Measurements from ENCODE around the gene RPS6KL1. TPM values are rescaled to one million over a fixed set of nuclear protein-coding genes. Genes with fewer than 3 reads are reported as not detected.
"Not testable (repeated sequence)": the region's sequence is repeated elsewhere in the genome, so short reads cannot be mapped to it uniquely, and the experiment has no call there.

RPS6KL1 gene
- total and polyA plus RNA-seq, 8 donors: 0.62 to 6.7 (median 1.2) TPM

DNA sequence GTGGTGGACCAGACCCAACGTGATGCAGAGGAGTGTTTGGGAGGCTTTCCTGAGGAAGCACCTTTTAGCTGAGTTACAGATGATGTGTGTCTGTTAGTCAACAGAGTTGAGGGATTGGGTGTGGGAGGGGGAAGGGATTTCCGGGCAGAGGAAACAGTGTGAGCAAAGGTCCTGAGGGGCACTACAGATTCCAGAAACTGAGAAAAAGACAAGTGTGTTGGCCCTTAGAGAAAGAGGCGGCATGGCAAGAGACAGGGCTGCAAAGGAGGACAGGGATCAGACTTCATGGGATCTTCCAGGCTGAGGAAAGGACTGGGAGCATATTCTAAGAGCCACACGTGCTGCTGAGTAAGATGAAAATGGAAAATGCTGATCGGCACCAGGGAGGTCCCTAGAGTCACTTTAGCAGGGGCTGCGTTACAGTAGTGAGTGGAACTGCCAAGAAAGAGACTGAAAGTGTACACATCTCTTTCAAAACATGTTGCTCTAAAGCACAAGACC lies 9.4 kb upstream of the RPS6KL1 start:
- no peaks in the 10 kb centered on the region for H3K9me3 ChIP-seq
- H3K4me1 ChIP-seq: peaks cover 5 to 28% of the 10 kb centered on the region in 2 donors
- H3K27ac ChIP-seq: peak overlapping the region in 1 of 2 donors; percentile 9
- H3K27me3 ChIP-seq: no peaks in the 10 kb centered on the region
- TF ChIP-seq, protein P1, sequence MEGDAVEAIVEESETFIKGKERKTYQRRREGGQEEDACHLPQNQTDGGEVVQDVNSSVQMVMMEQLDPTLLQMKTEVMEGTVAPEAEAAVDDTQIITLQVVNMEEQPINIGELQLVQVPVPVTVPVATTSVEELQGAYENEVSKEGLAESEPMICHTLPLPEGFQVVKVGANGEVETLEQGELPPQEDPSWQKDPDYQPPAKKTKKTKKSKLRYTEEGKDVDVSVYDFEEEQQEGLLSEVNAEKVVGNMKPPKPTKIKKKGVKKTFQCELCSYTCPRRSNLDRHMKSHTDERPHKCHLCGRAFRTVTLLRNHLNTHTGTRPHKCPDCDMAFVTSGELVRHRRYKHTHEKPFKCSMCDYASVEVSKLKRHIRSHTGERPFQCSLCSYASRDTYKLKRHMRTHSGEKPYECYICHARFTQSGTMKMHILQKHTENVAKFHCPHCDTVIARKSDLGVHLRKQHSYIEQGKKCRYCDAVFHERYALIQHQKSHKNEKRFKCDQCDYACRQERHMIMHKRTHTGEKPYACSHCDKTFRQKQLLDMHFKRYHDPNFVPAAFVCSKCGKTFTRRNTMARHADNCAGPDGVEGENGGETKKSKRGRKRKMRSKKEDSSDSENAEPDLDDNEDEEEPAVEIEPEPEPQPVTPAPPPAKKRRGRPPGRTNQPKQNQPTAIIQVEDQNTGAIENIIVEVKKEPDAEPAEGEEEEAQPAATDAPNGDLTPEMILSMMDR (IDR thresholded peaks at IDR 0.05): no peak
- no peak for DNase-seq
- H3K36me3 ChIP-seq: no peaks in the 10 kb centered on the region
- intact Hi-C loops (cut with DNase I): no loop called here
- H3K4me3 ChIP-seq: no peak overlapping the region
- peak; percentile 25 for ATAC-seq

DNA sequence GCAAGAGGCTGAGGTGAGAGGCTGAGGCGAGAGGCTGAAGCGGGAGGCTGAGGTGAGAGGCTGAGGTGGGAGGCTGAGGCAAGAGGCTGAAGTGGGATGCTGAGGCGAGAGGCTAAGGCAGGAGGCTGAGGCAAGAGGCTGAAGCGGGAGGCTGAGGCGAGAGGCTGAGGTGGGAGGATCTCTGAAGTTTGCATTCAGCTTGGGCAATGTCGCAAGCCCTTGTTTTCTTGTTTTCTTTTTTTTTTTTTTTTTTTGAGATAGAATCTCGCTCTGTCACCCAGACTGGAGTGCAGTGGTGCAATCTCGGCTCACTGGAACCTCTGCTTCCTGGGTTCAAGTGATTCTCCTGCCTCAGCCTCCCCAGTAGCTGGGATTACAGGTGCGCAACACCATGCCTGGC lies 8.7 kb upstream of the RPS6KL1 start:
- H3K9me3 ChIP-seq; intact Hi-C loops (cut with DNase I); H3K36me3 ChIP-seq; H3K4me3 ChIP-seq; H3K27ac ChIP-seq; ATAC-seq; H3K27me3 ChIP-seq: not testable (repeated sequence)
- peak in 1 of 4 donors; percentile 13 for DNase-seq
- peaks cover 5 to 28% of the 10 kb centered on the region in 2 donors for H3K4me1 ChIP-seq

DNA sequence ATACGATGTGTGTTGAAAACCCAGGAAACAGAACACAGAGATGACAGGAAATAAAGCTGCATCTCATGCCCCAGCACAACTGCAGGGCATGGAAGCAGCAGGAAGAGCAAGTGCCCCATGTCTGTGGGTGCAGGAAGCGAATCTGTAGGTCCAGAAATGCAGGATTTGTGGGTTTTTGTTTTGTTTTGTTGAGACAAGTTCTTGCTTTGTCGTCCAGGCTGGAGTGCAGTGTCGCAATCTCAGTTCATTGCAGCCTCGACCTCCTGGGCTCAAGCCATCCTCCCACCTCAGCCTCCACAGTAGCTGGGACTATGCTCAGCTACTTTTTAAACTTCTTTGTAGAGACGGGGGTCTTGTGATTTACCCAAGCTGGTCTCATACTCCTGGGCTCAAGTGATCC lies 6.2 kb upstream of the RPS6KL1 start:
- TF ChIP-seq, protein P1 (IDR thresholded peaks at IDR 0.05): no peak
- Histone ChIP-seq H3K36me3 (no peaks in the 10 kb centered on the region), H3K4me3 (no peak overlapping the region), H3K9me3 (no peaks in the 10 kb centered on the region), H3K4me1 (peaks cover 0 to 19% of the 10 kb centered on the region in 2 donors), H3K27ac (no peak overlapping the region), H3K27me3 (no peaks in the 10 kb centered on the region)
- DNase-seq: no peak
- no peak for ATAC-seq
- intact Hi-C loops (cut with DNase I): no loop called here

DNA sequence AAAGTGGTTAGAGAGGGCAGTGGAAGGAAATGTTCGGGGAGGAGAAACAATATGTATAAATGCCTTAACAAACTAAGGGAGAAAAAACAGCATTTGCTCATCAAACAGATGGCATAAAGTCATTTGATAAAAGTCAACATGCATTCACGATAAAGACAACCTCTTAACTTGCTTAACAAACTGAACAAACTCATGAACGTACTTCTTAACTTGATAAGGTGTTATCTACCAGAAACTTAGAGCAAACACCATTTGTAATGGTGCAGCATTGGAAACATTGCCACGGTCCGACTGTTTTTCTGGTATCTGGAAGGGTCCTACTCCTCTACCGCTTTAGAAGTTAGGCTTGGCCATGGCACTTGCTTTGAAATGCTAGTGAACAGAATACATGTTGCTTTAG lies 4.2 kb upstream of the RPS6KL1 start:
- Histone ChIP-seq H3K27me3 (peaks cover 0 to 17% of the 10 kb centered on the region in 2 donors), H3K27ac (no peak overlapping the region), H3K4me1 (peaks cover 0 to 17% of the 10 kb centered on the region in 2 donors), H3K9me3 (no peaks in the 10 kb centered on the region), H3K4me3 (no peak overlapping the region), H3K36me3 (no peaks in the 10 kb centered on the region)
- no peak for DNase-seq
- TF ChIP-seq, protein P1 (IDR thresholded peaks at IDR 0.05): no peak
- intact Hi-C loops (cut with DNase I): no loop called here
- no peak for ATAC-seq

DNA sequence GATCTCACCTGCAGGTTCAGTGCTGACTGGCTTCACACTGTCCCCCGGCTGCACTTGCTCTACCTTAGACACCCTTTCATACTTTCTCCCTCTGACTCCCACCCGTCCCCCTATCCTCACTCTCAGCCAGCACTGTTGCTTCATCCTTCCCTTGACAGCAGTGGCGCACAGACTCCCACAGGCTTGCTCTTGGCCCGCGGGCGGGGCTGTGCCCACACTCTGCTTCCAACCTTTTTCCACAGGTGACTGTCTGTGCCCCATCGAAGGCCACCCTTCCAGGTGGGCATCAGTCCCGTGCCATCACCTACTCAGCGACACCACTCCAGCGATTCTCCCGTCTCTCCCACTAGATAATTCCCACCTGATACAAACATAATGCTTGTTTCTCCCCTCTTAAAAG lies 1.0 kb upstream of the RPS6KL1 start:
- Histone ChIP-seq H3K36me3 (no peaks in the 10 kb centered on the region), H3K27ac (no peak overlapping the region), H3K27me3 (peaks cover 0 to 17% of the 10 kb centered on the region in 2 donors), H3K4me3 (no peak overlapping the region), H3K9me3 (no peaks in the 10 kb centered on the region), H3K4me1 (peaks cover 0 to 13% of the 10 kb centered on the region in 2 donors)
- intact Hi-C loops (cut with DNase I): no loop called here
- TF ChIP-seq, protein P1 (IDR thresholded peaks at IDR 0.05): no peak
- DNase-seq (peak in 1 of 4 donors; percentile 46), ATAC-seq (no peak)
